Testis (tissue), 3 donors: ENCODE measurements around the gene NEURL4. TPM values are rescaled to one million over a fixed set of nuclear protein-coding genes. Genes with fewer than 3 reads are reported as not detected.
"Not testable (repeated sequence)": the region's sequence is repeated elsewhere in the genome, so short reads cannot be mapped to it uniquely, and the experiment has no call there.

Experiments
- DNase-seq: peaks from one replicate; pipeline ENCODE4 v3.0.0-alpha.2; 2019
- H3K27ac ChIP-seq, 2 donors: fragments of 200-600 bp; sonication (generic); one replicate each; pipeline ENCODE4 v1.5.1; 2019
- H3K27me3 ChIP-seq: fragments of 200-600 bp; sonication (generic); one replicate; pipeline ENCODE4 v1.5.1; 2019
- H3K36me3 ChIP-seq: fragments of 200-600 bp; sonication (generic); one replicate; pipeline ENCODE4 v1.5.1; 2017; ENCODE audit warnings: low read depth; ENCODE audit errors: missing control alignments
- H3K4me1 ChIP-seq: fragments of 200-600 bp; sonication (generic); one replicate; pipeline ENCODE4 v1.5.1; 2019
- H3K4me3 ChIP-seq, 2 donors: fragments of 200-600 bp; sonication (generic); one replicate each; pipeline ENCODE4 v1.5.1; 2017 to 2019
- H3K9me3 ChIP-seq: fragments of 200-600 bp; sonication (generic); one replicate; pipeline ENCODE4 v1.5.1; 2017
- POLR2A ChIP-seq: fragments of 450-650 bp; IDR thresholded peaks from one replicate; pipeline ENCODE4 v1.6.1; 2017; ENCODE audit warnings: antibody characterized with exemption, mild to moderate bottlenecking, moderate library complexity
- WGBS, 2 donors: methylation state at CpG; one replicate each; pipeline ENCODE4 v1.1.5; 2018; 5-methylcytosine and 5-hydroxymethylcytosine counted together
- intact Hi-C: fragments of 100-400 bp; cut with DNase I; formaldehyde crosslinking; loops from one replicate; pipeline ENCODE4 v1.15.1; 2023; ENCODE audit warnings: low total_unique reads
- polyA plus RNA-seq: library from polyadenylated mRNA; stranded (reverse); fragments of 350-450 nt; fragmentation: Illumina TruSeq; extraction: RNeasy Lipid Tissue Mini Kit (QIAGEN cat#74804); gene quantifications from one replicate; pipeline ENCODE4 v1.2.3, GENCODE V29; 2014; ENCODE audit warnings: low read depth, low replicate concordance; ENCODE audit not compliant: insufficient read depth
- total RNA-seq, 2 donors: library from RNA; depleted of rRNA; stranded (reverse); fragments of >200 nt; gene quantifications; one replicate each; pipeline ENCODE4 v1.2.3, GENCODE V29; 2016
- TF ChIP-seq, protein P1 (sequence below), 3 experiments: fragments of 450-650 bp in 2 of 3; fragments of 200-600 bp in 1 of 3; sonication (generic) in 1 of 3; IDR thresholded peaks; one replicate each; pipeline ENCODE4 v1.5.1; 2016 to 2019; ENCODE audit warnings: antibody characterized with exemption in 3 of 3, mild to moderate bottlenecking in 2 of 3, moderate library complexity in 1 of 3

The NEURL4 gene
- total and polyA plus RNA-seq, 3 donors from 2014 or later: 34.5 to 50.6 (median 38.3) TPM

DNA sequence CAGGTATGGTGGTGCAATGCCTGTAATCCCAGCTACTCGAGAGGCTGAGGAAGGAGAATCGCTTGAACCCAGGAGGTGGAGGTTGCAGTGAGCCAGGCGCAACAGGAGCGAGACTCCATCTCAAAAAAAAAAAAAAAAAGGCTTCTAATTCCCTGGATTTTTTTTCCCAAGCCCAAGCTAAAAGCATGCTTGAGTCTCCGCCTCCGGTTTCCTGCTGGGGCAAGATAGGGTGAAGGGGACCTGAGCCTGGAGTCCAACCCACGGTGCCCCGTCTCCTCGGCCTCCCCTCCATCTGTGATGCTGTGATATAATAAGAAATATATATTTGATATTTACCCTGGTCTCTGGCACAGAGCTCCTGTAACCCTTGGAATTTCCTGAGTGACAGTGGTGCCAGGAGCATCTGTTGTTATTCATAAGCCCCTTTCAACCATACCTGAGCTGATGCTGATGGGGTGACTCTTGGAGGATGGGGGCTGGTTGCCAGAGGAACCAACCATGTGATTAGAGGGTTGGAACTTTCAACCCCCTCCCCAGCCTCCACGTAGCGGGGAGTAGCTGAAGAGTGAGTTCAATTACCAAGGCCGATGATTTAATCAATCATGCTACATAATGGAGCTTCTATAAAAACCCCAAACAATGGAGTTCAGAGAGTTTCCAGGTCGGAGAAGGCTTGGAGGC lies 38.9 kb upstream of the NEURL4 start:
- Histone ChIP-seq H3K27me3 (no peaks in the 10 kb centered on the region), H3K27ac (no peak overlapping the region), H3K4me3 (no peak overlapping the region), H3K36me3 (no peaks in the 10 kb centered on the region), H3K4me1 (no peaks in the 10 kb centered on the region), H3K9me3 (no peaks in the 10 kb centered on the region)
- TF ChIP-seq, protein P1, sequence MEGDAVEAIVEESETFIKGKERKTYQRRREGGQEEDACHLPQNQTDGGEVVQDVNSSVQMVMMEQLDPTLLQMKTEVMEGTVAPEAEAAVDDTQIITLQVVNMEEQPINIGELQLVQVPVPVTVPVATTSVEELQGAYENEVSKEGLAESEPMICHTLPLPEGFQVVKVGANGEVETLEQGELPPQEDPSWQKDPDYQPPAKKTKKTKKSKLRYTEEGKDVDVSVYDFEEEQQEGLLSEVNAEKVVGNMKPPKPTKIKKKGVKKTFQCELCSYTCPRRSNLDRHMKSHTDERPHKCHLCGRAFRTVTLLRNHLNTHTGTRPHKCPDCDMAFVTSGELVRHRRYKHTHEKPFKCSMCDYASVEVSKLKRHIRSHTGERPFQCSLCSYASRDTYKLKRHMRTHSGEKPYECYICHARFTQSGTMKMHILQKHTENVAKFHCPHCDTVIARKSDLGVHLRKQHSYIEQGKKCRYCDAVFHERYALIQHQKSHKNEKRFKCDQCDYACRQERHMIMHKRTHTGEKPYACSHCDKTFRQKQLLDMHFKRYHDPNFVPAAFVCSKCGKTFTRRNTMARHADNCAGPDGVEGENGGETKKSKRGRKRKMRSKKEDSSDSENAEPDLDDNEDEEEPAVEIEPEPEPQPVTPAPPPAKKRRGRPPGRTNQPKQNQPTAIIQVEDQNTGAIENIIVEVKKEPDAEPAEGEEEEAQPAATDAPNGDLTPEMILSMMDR (IDR thresholded peaks at IDR 0.05): no peak
- TF ChIP-seq POLR2A: no peak
- no peak for DNase-seq
- intact Hi-C loops: no loop called here
- 73 to 74% methylated on average over 13 of the region's 13 CpGs for WGBS, 2 donors

DNA sequence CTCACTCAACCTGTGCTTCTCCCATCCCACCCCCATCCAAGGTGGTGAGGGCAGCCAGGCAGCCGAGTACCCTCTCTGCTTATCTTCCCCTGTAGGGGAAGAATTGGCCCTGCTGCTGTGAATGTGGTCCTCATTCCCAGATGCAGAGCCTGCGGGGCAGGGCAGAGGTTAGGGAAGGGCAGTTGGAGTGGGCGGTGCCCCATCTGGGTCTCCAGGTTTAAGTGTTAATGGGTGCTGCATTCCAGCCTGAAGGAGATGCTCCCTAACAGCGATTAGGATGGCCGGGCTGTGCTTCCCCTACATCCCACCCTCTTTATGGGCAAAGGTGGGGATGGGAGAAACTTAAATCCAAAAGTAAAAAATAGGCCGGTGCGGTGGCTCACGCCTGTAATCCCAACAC lies 37.9 kb upstream of the NEURL4 start:
- intact Hi-C loops: no loop called here
- 82 to 85% methylated on average over 8 of the region's 8 CpGs for WGBS, 2 donors
- H3K27me3 ChIP-seq: no peaks in the 10 kb centered on the region
- H3K4me1 ChIP-seq: no peaks in the 10 kb centered on the region
- H3K9me3 ChIP-seq: no peaks in the 10 kb centered on the region
- H3K27ac ChIP-seq: no peak overlapping the region
- H3K36me3 ChIP-seq: no peaks in the 10 kb centered on the region
- H3K4me3 ChIP-seq: no peak overlapping the region
- no peak for TF ChIP-seq POLR2A
- TF ChIP-seq, protein P1 (IDR thresholded peaks at IDR 0.05): no peak
- no peak for DNase-seq

DNA sequence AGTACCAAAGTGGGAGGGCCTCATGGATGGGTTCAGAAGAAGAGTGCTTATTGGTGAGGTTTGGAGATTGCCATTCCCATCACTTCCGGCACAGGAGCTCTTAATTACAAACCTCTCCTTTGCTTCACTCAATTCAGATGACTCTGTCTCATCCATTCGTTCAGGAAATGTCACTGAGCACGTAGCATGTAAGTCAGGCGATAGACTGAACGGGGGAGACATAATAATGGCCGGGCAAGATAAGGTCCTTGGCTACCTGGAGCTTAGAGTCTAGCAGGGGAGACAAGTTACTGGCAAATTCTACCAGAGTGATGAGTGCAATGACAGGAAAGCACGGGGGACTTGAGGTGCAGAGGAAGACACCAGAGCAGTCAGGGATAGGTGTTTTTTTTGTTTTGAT lies 36.8 kb upstream of the NEURL4 start:
- H3K27ac ChIP-seq, intact Hi-C loops, H3K9me3 ChIP-seq, H3K4me3 ChIP-seq, H3K4me1 ChIP-seq, H3K27me3 ChIP-seq, H3K36me3 ChIP-seq, DNase-seq: not testable (repeated sequence)
- WGBS, 2 donors: 85 to 87% methylated on average over 6 of the region's 7 CpGs

GRCh38 chr17:7363311-7363710 lies 34.2 kb upstream of the NEURL4 start:
- intact Hi-C loops: no loop called here
- Histone ChIP-seq H3K9me3 (no peaks in the 10 kb centered on the region), H3K27me3 (no peaks in the 10 kb centered on the region), H3K27ac (no peak overlapping the region), H3K4me3 (no peak overlapping the region), H3K36me3 (no peaks in the 10 kb centered on the region), H3K4me1 (no peaks in the 10 kb centered on the region)
- no peak for DNase-seq
- WGBS, 2 donors: 89 to 94% methylated on average over 6 of the region's 6 CpGs
- TF ChIP-seq, protein P1 (IDR thresholded peaks at IDR 0.05): no peak
- no peak for TF ChIP-seq POLR2A

- 82 to 92% methylated on average over 3 of the region's 3 CpGs for WGBS, 2 donors
- Histone ChIP-seq H3K27me3 (no peaks in the 10 kb centered on the region), H3K36me3 (no peaks in the 10 kb centered on the region), H3K4me1 (no peaks in the 10 kb centered on the region), H3K27ac (no peak overlapping the region), H3K4me3 (no peak overlapping the region), H3K9me3 (no peaks in the 10 kb centered on the region)
- intact Hi-C loops: no loop called here
- DNase-seq: no peak
- no peak for TF ChIP-seq POLR2A
- TF ChIP-seq, protein P1 (IDR thresholded peaks at IDR 0.05): no peak
Observed at GRCh38 chr17:7361906-7362305, 32.8 kb upstream of the NEURL4 start.
